GM12891 (cell line): ENCODE measurements around the gene PRKCB.
"Not testable (repeated sequence)": the region's sequence is repeated elsewhere in the genome, so short reads cannot be mapped to it uniquely, and the experiment has no call there.

ENCODE experiments used
- DNase-seq: peaks from one replicate; pipeline ENCODE4 v3.0.0; 2011; ENCODE audit warnings: low spot score; ENCODE audit not compliant: insufficient read length
- FAIRE-seq: peaks from 2 replicates; lab custom pipeline; 2011; peaks lifted over from hg19 to GRCh38; lab: Jason Lieb, UNC
- PAX5 ChIP-seq: IDR thresholded peaks from 2 replicates; pipeline ENCODE4 v1.6.1; 2011; ENCODE audit warnings: low read length, moderate library complexity, mild to moderate bottlenecking; ENCODE audit not compliant: insufficient read depth, severe bottlenecking
- POLR2A ChIP-seq: IDR thresholded peaks from 2 replicates; pipeline ENCODE4 v1.6.1; 2011; ENCODE audit warnings: low read depth, low read length, control low read depth
- POLR2AphosphoS5 ChIP-seq: IDR thresholded peaks from 2 replicates; pipeline ENCODE4 v1.6.1; 2011; ENCODE audit warnings: low read depth, low read length, control low read depth
- POU2F2 ChIP-seq: IDR thresholded peaks from 2 replicates; pipeline ENCODE4 v1.6.1; 2011; ENCODE audit warnings: low read depth, mild to moderate bottlenecking, control low read depth, low read length, moderate library complexity
- SPI1 ChIP-seq: IDR thresholded peaks from 2 replicates; pipeline ENCODE4 v1.6.1; 2011; ENCODE audit warnings: low read depth, low read length, control low read depth
- TAF1 ChIP-seq: IDR thresholded peaks from 2 replicates; pipeline ENCODE4 v1.6.1; 2011; ENCODE audit warnings: low read depth, low read length, control low read depth

The PRKCB gene

DNA sequence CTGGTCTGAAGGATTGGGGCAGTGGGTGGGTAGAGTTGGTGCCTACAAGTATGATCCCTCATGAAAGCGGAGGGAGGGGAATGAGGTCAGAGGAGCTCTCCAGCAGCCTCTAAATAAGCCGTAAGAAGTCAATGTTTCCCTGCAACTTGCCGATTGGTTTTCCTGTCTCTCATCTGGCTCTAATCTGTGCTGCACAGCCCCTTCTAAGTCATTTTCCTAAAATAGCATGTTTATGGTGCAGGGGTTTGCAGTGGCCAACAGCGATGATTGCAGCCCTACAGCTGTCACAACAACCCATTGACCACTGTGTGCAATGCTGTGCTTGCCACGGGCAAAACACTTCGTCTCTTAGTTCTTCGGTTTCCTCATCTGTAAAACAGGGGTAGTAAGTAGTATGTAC, 189.2 kb downstream of the PRKCB start:
- no peak for TF ChIP-seq SPI1
- no peak for TF ChIP-seq POLR2AphosphoS5
- no peak for TF ChIP-seq TAF1
- no peak for TF ChIP-seq POU2F2
- TF ChIP-seq PAX5: no peak
- TF ChIP-seq POLR2A: no peak
- DNase-seq: no peak
- FAIRE-seq: no peak

DNA sequence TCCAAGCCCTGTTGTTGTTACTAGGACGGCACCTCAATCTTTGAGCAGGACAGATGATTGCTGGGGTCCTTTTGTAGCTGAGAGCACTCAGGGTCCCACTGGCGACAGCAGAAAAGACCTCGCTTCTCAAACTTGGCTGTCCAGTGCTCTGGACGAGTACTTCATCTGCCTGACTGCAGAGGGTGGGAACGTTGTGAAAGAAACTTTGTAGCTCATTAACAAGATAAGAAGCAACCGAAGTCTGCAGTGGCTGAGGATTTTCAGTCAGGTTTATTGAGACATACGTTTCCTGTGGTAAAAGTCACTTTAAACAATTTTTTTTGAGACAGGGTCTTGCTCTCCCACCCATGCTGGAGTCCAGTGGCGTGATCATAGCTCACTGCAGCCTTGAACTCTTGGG, 191.7 kb downstream of the PRKCB start:
- DNase-seq: no peak
- no peak for TF ChIP-seq POU2F2
- no peak for TF ChIP-seq PAX5
- no peak for TF ChIP-seq POLR2A
- no peak for TF ChIP-seq TAF1
- TF ChIP-seq SPI1: no peak
- TF ChIP-seq POLR2AphosphoS5: no peak
- no peak for FAIRE-seq

DNA sequence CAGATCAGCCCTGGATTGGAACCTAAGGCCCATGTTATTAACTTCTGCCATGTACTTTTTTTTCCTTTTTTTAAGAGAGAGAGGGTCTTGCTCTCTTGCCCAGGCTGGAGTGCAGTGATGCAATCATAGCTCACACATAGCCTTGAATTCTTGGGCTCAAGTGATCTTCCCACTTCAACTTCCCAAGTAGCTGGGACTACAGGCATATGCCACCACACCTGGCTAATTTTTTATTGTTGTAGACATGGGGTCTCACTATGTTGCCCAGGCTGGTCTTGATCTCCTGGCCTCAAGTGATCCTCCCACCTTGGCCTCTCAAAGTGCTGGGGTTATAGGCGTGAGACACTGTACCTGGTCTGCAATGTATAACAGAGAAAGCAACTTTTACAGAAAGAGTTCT, 194.1 kb downstream of the PRKCB start:
- not testable (repeated sequence) for DNase-seq, FAIRE-seq

DNA sequence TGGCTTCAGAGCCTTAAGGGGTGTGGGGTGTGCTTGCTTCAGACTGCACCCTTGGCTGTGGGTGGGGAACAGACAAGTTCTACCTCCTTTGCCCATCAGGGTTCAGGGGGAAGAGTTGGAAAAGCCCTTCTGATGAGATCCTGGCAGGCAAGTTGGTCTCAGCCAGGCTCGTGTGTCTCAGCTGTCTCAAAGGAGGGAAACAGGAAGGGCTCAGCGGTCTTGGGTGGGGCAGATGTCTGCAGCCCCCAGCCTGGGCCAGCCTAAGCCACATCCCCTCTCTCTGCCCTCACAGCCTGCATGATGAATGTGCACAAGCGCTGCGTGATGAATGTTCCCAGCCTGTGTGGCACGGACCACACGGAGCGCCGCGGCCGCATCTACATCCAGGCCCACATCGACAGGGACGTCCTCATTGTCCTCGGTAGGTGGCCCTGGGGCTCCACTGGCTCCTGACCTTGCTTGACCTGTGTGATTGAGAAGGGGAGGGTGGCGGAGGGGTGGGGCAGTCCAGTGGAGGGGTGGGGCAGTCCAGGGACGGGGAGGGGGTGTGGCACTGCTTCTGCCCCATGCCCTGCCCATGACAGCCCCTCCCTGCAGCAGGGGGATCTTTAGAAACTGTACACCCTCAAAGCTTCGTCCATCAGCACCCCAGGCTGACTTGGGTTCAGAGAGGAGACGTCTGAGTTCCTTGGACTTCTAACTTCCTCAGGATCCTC, 199.5 kb downstream of the PRKCB start:
- TF ChIP-seq POLR2A (no peak), POU2F2 (no peak), SPI1 (no peak), POLR2AphosphoS5 (no peak), PAX5 (no peak), TAF1 (no peak)
- DNase-seq (no peak), FAIRE-seq (peak; percentile 62)

DNA sequence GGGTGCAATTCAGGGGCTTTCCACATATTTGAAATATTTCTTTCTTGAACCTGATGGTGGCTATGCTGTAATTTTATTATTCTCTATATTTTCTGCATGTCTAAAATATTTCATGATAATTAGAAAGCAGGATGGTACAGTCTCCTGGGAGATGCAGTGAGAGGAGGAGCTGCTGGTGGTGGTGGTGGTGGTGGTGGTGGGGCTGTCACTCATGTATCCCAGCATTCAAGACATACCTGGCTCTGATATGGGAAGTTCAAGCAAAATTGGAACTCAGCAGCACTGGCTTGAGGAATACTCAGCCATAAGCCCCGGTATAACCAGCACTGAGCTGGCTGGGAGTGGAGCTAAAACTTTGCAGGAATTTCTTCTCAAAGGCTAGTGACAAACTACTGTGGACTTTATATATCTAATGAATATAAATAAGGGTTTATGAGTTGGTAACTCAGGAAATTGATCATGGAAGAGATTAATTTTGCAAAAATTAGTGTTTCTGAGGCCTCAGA, 200.3 kb downstream of the PRKCB start:
- FAIRE-seq: no peak
- no peak for DNase-seq

DNA sequence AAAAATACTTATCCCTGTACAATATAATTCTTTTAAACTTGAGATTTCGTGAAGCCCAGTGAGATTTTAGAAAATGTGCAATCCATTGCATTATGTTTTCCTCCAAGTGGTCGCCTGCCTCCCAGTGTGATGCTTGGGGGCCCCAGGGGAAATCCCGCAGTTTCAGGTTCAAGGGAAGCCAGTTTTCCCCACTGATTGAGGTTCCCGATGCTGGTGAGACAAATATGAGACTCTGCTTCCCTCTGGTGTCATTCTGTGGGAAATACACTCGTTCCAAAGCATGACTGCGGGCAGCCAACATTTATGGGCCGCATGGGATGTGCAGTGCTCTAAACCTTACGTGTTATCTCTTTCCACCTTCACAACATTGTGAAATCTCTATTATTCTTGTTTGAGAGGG, 200.8 kb downstream of the PRKCB start:
- peak; percentile 37 for DNase-seq
- TF ChIP-seq POU2F2: no peak
- TF ChIP-seq PAX5: no peak
- no peak for TF ChIP-seq TAF1
- no peak for TF ChIP-seq POLR2A
- TF ChIP-seq SPI1: no peak
- TF ChIP-seq POLR2AphosphoS5: no peak
- peak; percentile 89 for FAIRE-seq

More for the DNA sequence above, 200.3 kb downstream of the PRKCB start:
- TF ChIP-seq SPI1: no peak
- TF ChIP-seq TAF1: no peak
- no peak for TF ChIP-seq POU2F2
- no peak for TF ChIP-seq PAX5
- no peak for TF ChIP-seq POLR2AphosphoS5
- no peak for TF ChIP-seq POLR2A

DNA sequence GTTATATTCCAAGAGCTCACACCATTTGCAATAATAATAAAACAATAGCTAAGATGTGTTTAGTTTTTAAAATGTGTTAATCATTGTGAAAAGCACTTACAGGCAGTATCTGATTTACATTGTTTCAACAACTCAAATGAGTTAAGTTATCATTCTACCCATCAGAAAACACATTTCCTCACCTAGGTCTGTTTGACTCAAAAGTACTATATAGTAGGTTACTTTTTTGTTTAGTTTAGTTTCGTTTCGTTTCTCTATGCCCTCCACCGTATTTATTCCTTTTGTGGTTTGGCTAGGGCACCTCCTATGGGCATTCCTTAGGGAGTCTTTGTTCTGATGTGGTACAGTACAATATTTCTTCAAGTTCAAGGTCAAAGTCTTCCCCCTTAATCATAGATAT, 201.6 kb downstream of the PRKCB start:
- FAIRE-seq (no peak), DNase-seq (no peak)
- TF ChIP-seq SPI1 (no peak), PAX5 (no peak), TAF1 (no peak), POU2F2 (no peak), POLR2AphosphoS5 (no peak), POLR2A (no peak)

DNA sequence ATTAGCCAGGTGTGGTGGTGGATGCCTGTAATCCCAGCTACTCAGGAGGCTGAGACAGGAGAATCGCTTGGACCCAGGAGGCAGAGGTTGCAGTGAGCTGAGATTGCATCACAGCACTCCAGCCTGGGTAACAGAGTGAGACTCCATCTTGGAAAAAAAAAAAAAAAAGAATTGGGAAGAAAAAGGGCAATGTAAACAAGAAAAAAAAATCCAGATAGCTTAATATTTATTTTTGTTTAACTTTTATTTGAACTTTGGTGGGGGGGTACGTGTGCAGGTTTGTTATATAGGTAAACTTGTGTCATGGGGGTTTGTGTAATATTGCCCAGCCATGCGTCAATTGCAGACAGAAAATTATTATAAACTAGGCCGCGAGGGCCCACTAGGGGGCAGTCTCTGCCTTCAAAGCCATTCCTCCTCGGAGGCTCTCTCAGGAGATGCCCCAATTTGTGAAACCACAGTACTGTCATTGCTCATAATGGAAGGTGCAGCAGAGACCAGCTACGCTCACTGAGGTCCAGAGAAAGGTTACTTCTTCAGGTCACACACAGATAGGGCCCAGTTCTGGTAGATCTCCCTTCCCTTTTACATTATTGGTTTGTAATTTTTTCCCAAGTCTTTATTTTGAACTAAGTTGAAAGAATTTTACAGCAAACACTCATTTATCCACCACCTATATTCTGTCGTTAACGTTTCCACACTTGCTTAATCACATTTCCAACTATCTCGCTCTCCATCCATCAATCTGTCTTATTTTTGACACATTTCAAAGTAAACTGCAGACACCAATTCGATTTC, 206.2 kb downstream of the PRKCB start:
- FAIRE-seq (peak; percentile 95), DNase-seq (peak; percentile 73)
- TF ChIP-seq PAX5 (peak; percentile 50), SPI1 (no peak), POU2F2 (peak; percentile 32; the same call in 1 of the 2 replicates)

DNA sequence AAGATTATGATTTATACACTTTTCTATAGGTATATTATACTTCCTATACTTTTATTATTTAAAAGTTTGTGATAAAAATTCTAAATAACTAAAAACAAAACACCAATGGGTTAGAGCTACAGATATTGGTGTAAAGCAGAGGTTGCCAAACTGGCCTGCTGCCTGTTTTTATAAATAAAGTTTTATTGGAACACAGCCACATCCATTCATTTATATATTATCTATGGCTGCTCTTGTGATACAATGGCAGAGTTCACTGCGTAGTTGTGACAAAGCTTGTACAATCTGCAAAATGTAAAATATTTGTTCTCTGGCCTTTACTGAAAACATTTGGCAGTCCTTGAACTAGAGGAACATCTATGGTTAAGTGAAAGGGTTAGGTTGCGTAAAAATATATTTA, 208.7 kb downstream of the PRKCB start:
- DNase-seq (no peak), FAIRE-seq (no peak)
- TF ChIP-seq PAX5 (no peak), POLR2AphosphoS5 (no peak), TAF1 (no peak)

DNA sequence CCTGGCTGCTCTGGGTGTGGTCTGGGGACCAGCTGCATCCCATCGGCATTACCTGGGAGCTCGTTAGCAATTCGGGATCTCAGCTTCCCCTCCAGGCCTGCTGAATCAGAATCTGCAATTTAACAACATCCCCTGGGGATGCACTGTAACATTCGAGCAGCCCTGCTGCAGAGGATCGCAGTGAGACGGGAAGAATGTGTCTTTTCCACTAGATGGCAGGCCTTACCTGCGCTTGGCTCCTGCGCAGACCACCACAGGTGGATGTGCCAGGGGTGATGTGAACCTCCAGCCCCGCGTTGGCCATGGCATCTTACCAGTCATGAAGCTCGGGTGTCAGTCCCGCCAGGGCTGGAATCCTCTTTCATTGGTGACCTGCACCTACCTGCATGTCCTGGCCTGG, 209.9 kb downstream of the PRKCB start:
- no peak for FAIRE-seq
- TF ChIP-seq POLR2AphosphoS5 (no peak), POU2F2 (no peak), TAF1 (no peak)
- DNase-seq: no peak

DNA sequence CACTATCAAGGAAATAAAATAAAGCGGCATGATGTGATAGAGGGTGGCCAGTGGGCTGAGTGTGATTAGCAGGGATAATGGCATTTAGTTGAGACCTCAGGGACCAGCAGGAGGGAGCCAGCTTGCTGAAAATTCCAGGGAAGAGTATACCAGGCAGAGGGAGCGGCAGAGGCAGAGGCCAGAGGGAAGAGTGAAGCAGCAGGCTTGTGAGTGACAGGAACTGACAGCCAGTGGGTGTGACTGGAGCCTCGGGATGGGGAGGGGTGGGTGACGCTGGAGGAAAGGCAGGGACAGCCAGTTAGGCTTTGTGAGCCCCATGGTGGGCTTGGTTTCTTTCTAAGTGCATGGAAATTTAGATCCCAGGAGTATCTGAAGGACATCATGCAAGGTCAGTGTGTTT, 210.7 kb downstream of the PRKCB start:
- TF ChIP-seq SPI1: no peak
- no peak for TF ChIP-seq PAX5
- TF ChIP-seq TAF1: no peak
- TF ChIP-seq POLR2A: no peak
- no peak for TF ChIP-seq POLR2AphosphoS5
- no peak for TF ChIP-seq POU2F2
- no peak for FAIRE-seq
- no peak for DNase-seq
